ENCODE measurements around the gene EIF3J. TPM values are rescaled to one million over a fixed set of nuclear protein-coding genes. Genes with fewer than 3 reads are reported as not detected.

The EIF3J gene
- total RNA-seq, 1 experiment from 2014 or later = 123 TPM

Other genes starting within 250 kb of the EIF3J start
- 81.9 and 133 TPM in 2 replicates for gene GOLM2, start 248.4 kb upstream of the EIF3J start, total RNA-seq (2014; rRNA removed; shearing (Covaris generic); ENCODE audit: low replicate concordance)
- 47.2 and 60.3 TPM in 2 replicates for gene CTDSPL2, start 109.5 kb upstream of the EIF3J start, total RNA-seq (2014; rRNA removed; shearing (Covaris generic); ENCODE audit: low replicate concordance)
- gene SPG11, start 126.5 kb downstream of the EIF3J start, total RNA-seq (2014; rRNA removed; shearing (Covaris generic); ENCODE audit: low replicate concordance) = 27.7 and 74.7 TPM in 2 replicates
- gene PATL2, start 174.2 kb downstream of the EIF3J start, total RNA-seq (2014; rRNA removed; shearing (Covaris generic); ENCODE audit: low replicate concordance) = not detected in 2 replicates
- 2,823 and 3,000 TPM in 2 replicates for gene B2M, start 174.4 kb downstream of the EIF3J start, total RNA-seq (2014; rRNA removed; shearing (Covaris generic); ENCODE audit: low replicate concordance)
- 7.8 and 8.9 TPM in 2 replicates for gene TRIM69, start 199.4 kb downstream of the EIF3J start, total RNA-seq (2014; rRNA removed; shearing (Covaris generic); ENCODE audit: low replicate concordance)

All from MG63 (cell line).